Cortex of kidney (tissue), 1 donor: ENCODE results near the gene SLC32A1.

Experiments used
- DNase-seq: peaks from one replicate; lab custom pipeline; 2025; lab: John Stamatoyannopoulos, UW

SLC32A1 gene

GRCh38 chr20:38723848-38724625 is at the start of gene SLC32A1:
Gene SLC32A1 (plus strand): TSS chr20:38724486. CDS start chr20:38724725, 239 bp downstream.
- no peak for DNase-seq

- DNase-seq, result no peak
These were observed 49.5 kb upstream of the SLC32A1 start for GRCh38 chr20:38674765-38675133.

GRCh38 chr20:38676576-38676975 is 47.7 kb upstream of the SLC32A1 start:
- no peak for DNase-seq

- no peak for DNase-seq
These were observed 43.6 kb upstream of the SLC32A1 start for GRCh38 chr20:38680500-38681306.

GRCh38 chr20:38685271-38685670 is 39.0 kb upstream of the SLC32A1 start:
- no peak for DNase-seq

GRCh38 chr20:38685853-38686473 is 38.3 kb upstream of the SLC32A1 start:
- no peak for DNase-seq

- DNase-seq, result no peak
These were observed 31.6 kb upstream of the SLC32A1 start for GRCh38 chr20:38692436-38693411.

- no peak for DNase-seq
These were observed 27.0 kb upstream of the SLC32A1 start for GRCh38 chr20:38697306-38697705.

GRCh38 chr20:38698541-38698940 is 25.7 kb upstream of the SLC32A1 start:
- no peak for DNase-seq

- DNase-seq, result no peak
These were observed 24.1 kb upstream of the SLC32A1 start for GRCh38 chr20:38700141-38700540.

GRCh38 chr20:38700926-38701325 is 23.4 kb upstream of the SLC32A1 start:
- no peak for DNase-seq

GRCh38 chr20:38703526-38703925 is 20.8 kb upstream of the SLC32A1 start:
- DNase-seq, result no peak

GRCh38 chr20:38704136-38704535 is 20.1 kb upstream of the SLC32A1 start:
- DNase-seq, result no peak

GRCh38 chr20:38706509-38706908 is 17.8 kb upstream of the SLC32A1 start:
- DNase-seq, result no peak

GRCh38 chr20:38714308-38714707 is 10.0 kb upstream of the SLC32A1 start:
- no peak for DNase-seq

- DNase-seq, result no peak
These were observed 8.6 kb upstream of the SLC32A1 start for GRCh38 chr20:38715646-38716045.

- no peak for DNase-seq
These were observed 1.6 kb upstream of the SLC32A1 start for GRCh38 chr20:38722683-38723016.

- DNase-seq, result no peak
These were observed 1.1 kb upstream of the SLC32A1 start for GRCh38 chr20:38723017-38723847.

- DNase-seq, result no peak
These were observed 401 bp downstream of the SLC32A1 start for GRCh38 chr20:38724626-38725147.

GRCh38 chr20:38725148-38725901 is 1.0 kb downstream of the SLC32A1 start:
- no peak for DNase-seq
